Gastrocnemius medialis (tissue), 4 donors: ENCODE measurements around the gene VAPB. TPM values are rescaled to one million over a fixed set of nuclear protein-coding genes. Genes with fewer than 3 reads are reported as not detected.

Experiments used
- ATAC-seq, 2 donors: fragments of 150-250 bp; one replicate each; pipeline ENCODE4 v1.9.1; 2016
- DNase-seq, 2 donors: peaks; one replicate each; pipeline ENCODE4 v3.0.0-alpha.2; 2019
- H3K27ac ChIP-seq, 4 donors: fragments of 200-600 bp; sonication (generic); 1 replicate in 1 of 4; 2 replicates in 3 of 4; pipeline ENCODE4 v1.5.1; 2016 to 2018; ENCODE audit warnings: mild to moderate bottlenecking in 2 of 4, moderate library complexity in 1 of 4
- H3K27me3 ChIP-seq, 3 donors: fragments of 200-600 bp; sonication (generic) in 2 of 3; 1 replicate in 1 of 3; 2 replicates in 2 of 3; pipeline versions ENCODE4 v1.5.1 to v1.6.0; 2016 to 2019; ENCODE audit warnings: mild to moderate bottlenecking in 1 of 3, moderate library complexity in 1 of 3
- H3K36me3 ChIP-seq, 2 donors: fragments of 200-600 bp; sonication (generic) in 1 of 2; one replicate each; pipeline ENCODE4 v1.5.1; 2017 to 2018
- H3K4me1 ChIP-seq, 2 donors: fragments of 200-600 bp; sonication (generic) in 1 of 2; one replicate each; pipeline ENCODE4 v1.5.1; 2016 to 2017; ENCODE audit warnings: mild to moderate bottlenecking in 2 of 2
- H3K4me3 ChIP-seq, 4 donors: fragments of 200-600 bp; sonication (generic) in 3 of 4; 1 replicate in 1 of 4; 2 replicates in 3 of 4; pipeline ENCODE4 v1.5.1; 2016 to 2019; ENCODE audit warnings: mild to moderate bottlenecking in 2 of 4
- H3K9me3 ChIP-seq, 3 donors: fragments of 200-600 bp; sonication (generic) in 2 of 3; 1 replicate in 1 of 3; 2 replicates in 2 of 3; pipeline ENCODE4 v1.5.1; 2016 to 2019
- CTCF ChIP-seq, 5 experiments: fragments of 450-650 bp in 3 of 5; fragments of 200-600 bp in 2 of 5; sonication (generic) in 2 of 5; IDR thresholded peaks in 4 of 5; conservative IDR thresholded peaks in 1 of 5; 1 replicate in 4 of 5; 2 replicates in 1 of 5; pipeline ENCODE4 v1.5.1; 2016 to 2019; ENCODE audit warnings: antibody characterized with exemption in 5 of 5, mild to moderate bottlenecking in 3 of 5, moderate library complexity in 3 of 5
- POLR2A ChIP-seq, 2 donors: fragments of 450-650 bp; IDR thresholded peaks; one replicate each; pipeline ENCODE4 v1.6.1; 2017; ENCODE audit warnings: antibody characterized with exemption in 2 of 2, mild to moderate bottlenecking in 2 of 2, moderate library complexity in 2 of 2
- in situ Hi-C, 4 donors: fragments of 200-750 bp; cut with MboI; loops; one replicate each; pipeline versions ENCODE4 v1.15.0 to v1.8.0; 2017; ENCODE audit warnings: low sequenced_read_pairs in 4 of 4
- intact Hi-C: fragments of 100-400 bp; cut with DNase I; formaldehyde crosslinking; loops from one replicate; pipeline ENCODE4 v1.15.1; 2023; ENCODE audit warnings: low total_unique reads
- total RNA-seq, 4 donors: library from RNA; depleted of rRNA; stranded (reverse); fragments of >200 nt; gene quantifications; one replicate each; pipeline versions ENCODE4 v1.1.0 to v1.2.3, GENCODE V29; 2016

Gene VAPB
- total RNA-seq, 4 donors from 2014 or later = 30.4 to 37.7 (median 32.8) TPM

- Histone ChIP-seq H3K9me3 (no peaks in the 10 kb centered on the region), H3K36me3 (no peaks in the 10 kb centered on the region), H3K4me3 (no peak overlapping the region), H3K27ac (no peak overlapping the region), H3K27me3 (peaks cover 0 to 17% (median 3%) of the 10 kb centered on the region in 3 donors), H3K4me1 (no peaks in the 10 kb centered on the region)
- no peak for DNase-seq
- no peak for ATAC-seq
- intact Hi-C loops (no loop called here), in situ Hi-C loops (no loop called here)
- TF ChIP-seq POLR2A (IDR thresholded peaks at IDR 0.05) = no peak
- TF ChIP-seq CTCF (IDR thresholded peaks at IDR 0.05 in 4 of 5, conservative IDR thresholded peaks at IDR 0.05 in 1 of 5) = no peak
Observed at GRCh38 chr20:58375759-58376352, 13.2 kb upstream of the VAPB start.

DNA sequence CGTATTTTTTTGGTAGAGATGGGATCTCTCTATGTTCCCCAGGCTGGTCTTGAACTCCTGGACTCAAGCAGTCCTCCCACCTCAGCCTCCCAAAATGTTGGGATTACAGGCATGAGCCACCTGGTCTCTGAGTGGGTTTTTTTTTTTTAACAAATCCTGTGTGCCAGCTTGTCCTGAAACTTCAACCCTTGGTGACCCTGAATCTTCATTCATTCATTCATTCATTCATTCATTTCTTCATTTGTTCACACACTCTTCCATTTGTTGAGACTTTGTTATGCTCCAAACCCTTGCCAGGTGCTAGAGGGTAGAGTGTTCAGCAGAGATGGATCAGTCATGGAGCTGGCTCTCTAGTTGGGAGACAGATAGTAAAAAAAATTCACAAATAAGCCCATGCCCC is 12.0 kb upstream of the VAPB start:
- ATAC-seq (no peak), DNase-seq (no peak)
- Histone ChIP-seq H3K36me3 (no peaks in the 10 kb centered on the region), H3K27me3 (peaks cover 0 to 17% (median 3%) of the 10 kb centered on the region in 3 donors), H3K9me3 (no peaks in the 10 kb centered on the region), H3K27ac (no peak overlapping the region), H3K4me3 (no peak overlapping the region), H3K4me1 (no peaks in the 10 kb centered on the region)
- TF ChIP-seq CTCF (IDR thresholded peaks at IDR 0.05 in 4 of 5, conservative IDR thresholded peaks at IDR 0.05 in 1 of 5) (no peak), POLR2A (IDR thresholded peaks at IDR 0.05) (no peak)
- in situ Hi-C loops = no loop called here
- intact Hi-C loops = no loop called here

- H3K9me3 ChIP-seq = no peaks in the 10 kb centered on the region
- no peak overlapping the region for H3K27ac ChIP-seq
- H3K4me1 ChIP-seq = no peaks in the 10 kb centered on the region
- TF ChIP-seq CTCF (IDR thresholded peaks at IDR 0.05 in 4 of 5, conservative IDR thresholded peaks at IDR 0.05 in 1 of 5) (no peak), POLR2A (IDR thresholded peaks at IDR 0.05) (no peak)
- no peaks in the 10 kb centered on the region for H3K36me3 ChIP-seq
- ATAC-seq (no peak), DNase-seq (no peak)
- in situ Hi-C loops = no loop called here
- intact Hi-C loops = no loop called here
- H3K27me3 ChIP-seq = peaks cover 0 to 17% (median 3%) of the 10 kb centered on the region in 3 donors
- no peak overlapping the region for H3K4me3 ChIP-seq
Observed at GRCh38 chr20:58377766-58378401, 11.1 kb upstream of the VAPB start.

GRCh38 chr20:58378704-58379103 is 10.3 kb upstream of the VAPB start:
- Histone ChIP-seq H3K4me1 (no peaks in the 10 kb centered on the region), H3K4me3 (no peak overlapping the region), H3K27me3 (peaks cover 0 to 17% (median 3%) of the 10 kb centered on the region in 3 donors), H3K36me3 (no peaks in the 10 kb centered on the region), H3K27ac (no peak overlapping the region), H3K9me3 (no peaks in the 10 kb centered on the region)
- no peak for ATAC-seq
- DNase-seq = no peak
- TF ChIP-seq POLR2A (IDR thresholded peaks at IDR 0.05) (no peak), CTCF (IDR thresholded peaks at IDR 0.05 in 4 of 5, conservative IDR thresholded peaks at IDR 0.05 in 1 of 5) (no peak)
- in situ Hi-C loops = no loop called here
- intact Hi-C loops = no loop called here
